A549 (cell line): Measurements from ENCODE around the gene NAA25. TPM values are rescaled to one million over a fixed set of nuclear protein-coding genes. Genes with fewer than 3 reads are reported as not detected.

ENCODE experiments used
- ATAC-seq, 2 experiments: fragments of 200-7000 bp in 1 of 2; fragments of >200 bp in 1 of 2; cut with Nextera tagmentation in 1 of 2; cut with Tn5 transposase in 1 of 2; 3 replicates each; pipeline versions ENCODE4 v1.8.0 to v1.9.1; 2018 to 2020; ENCODE audit warnings: mild to moderate bottlenecking in 1 of 2, moderate library complexity in 1 of 2
- CTCF ChIA-PET: fragments of 300-600 bp; sonication (Branson Sonifier 250); formaldehyde crosslinking; extraction: SDS; loops from one replicate; lab custom pipeline; 2021; ENCODE audit warnings: antibody characterized with exemption, inconsistent platforms; lab: Yijun Ruan, JAX
- POLR2A ChIA-PET: fragments of 350-600 bp; formaldehyde crosslinking; extraction: SDS; loops from one replicate; lab custom pipeline; 2021; ENCODE audit warnings: antibody characterized with exemption, inconsistent platforms; lab: Yijun Ruan, JAX
- DNase-seq, 2 experiments: peaks; one replicate each; pipeline versions ENCODE4 v3.0.0 to v3.0.0-alpha.2; 2011 to 2016; ENCODE audit warnings: low read depth in 1 of 2, low spot score in 1 of 2
- FAIRE-seq: peaks from 2 replicates; lab custom pipeline; 2011; peaks lifted over from hg19 to GRCh38; lab: Jason Lieb, UNC
- H3K27ac ChIP-seq, 2 experiments: fragments of >200 bp; sonication (Bioruptor Twin); formaldehyde crosslinking; 3 replicates each; pipeline ENCODE4 v1.5.1; 2016 to 2017
- H3K4me1 ChIP-seq: fragments of >200 bp; sonication (Bioruptor Twin); formaldehyde crosslinking; 3 replicates; pipeline ENCODE4 v1.6.1; 2016
- H3K4me2 ChIP-seq: fragments of >200 bp; sonication (Bioruptor Twin); formaldehyde crosslinking; 3 replicates; pipeline ENCODE4 v1.6.1; 2016
- H3K4me3 ChIP-seq: fragments of >200 bp; sonication (Bioruptor Twin); formaldehyde crosslinking; 3 replicates; pipeline ENCODE4 v1.5.1; 2016
- H3K9me3 ChIP-seq: fragments of >200 bp; sonication (Bioruptor Twin); formaldehyde crosslinking; 3 replicates; pipeline ENCODE4 v1.6.1; 2016
- ATOH8 ChIP-seq: fragments of 250-450 bp; sonication (Bioruptor Pico); IDR thresholded peaks from 2 replicates; pipeline ENCODE4 v1.5.0; 2020; ENCODE audit warnings: low read depth, mild to moderate bottlenecking, moderate library complexity
- BCL3 ChIP-seq: fragments of >200 bp; sonication (Bioruptor Twin); formaldehyde crosslinking; IDR thresholded peaks from 3 replicates; pipeline ENCODE4 v1.6.1; 2016
- CBX2 ChIP-seq: fragments of 200-600 bp; sonication (generic); IDR thresholded peaks from 2 replicates; pipeline ENCODE4 v1.6.1; 2016; ENCODE audit warnings: low read depth, mild to moderate bottlenecking, borderline replicate concordance
- CBX8 ChIP-seq: fragments of 200-600 bp; sonication (generic); IDR thresholded peaks from 2 replicates; pipeline ENCODE4 v1.6.1; 2016
- CEBPB ChIP-seq, 2 experiments: fragments of >200 bp in 1 of 2; sonication (Bioruptor Twin) in 1 of 2; formaldehyde crosslinking in 1 of 2; IDR thresholded peaks; 2 replicates each; pipeline ENCODE4 v1.6.1; 2012 to 2016
- ELK1 ChIP-seq: fragments of 150-350 bp; IDR thresholded peaks from 2 replicates; pipeline ENCODE4 v1.6.1; 2014; ENCODE audit warnings: low read depth, mild to moderate bottlenecking, low read length
- EP300 ChIP-seq, 2 experiments: fragments of >200 bp; sonication (Bioruptor Twin); formaldehyde crosslinking; IDR thresholded peaks; 2 replicates in 1 of 2; 3 replicates in 1 of 2; pipeline ENCODE4 v1.6.1; 2016 to 2017
- GATA3 ChIP-seq: IDR thresholded peaks from 2 replicates; pipeline ENCODE4 v1.6.1; 2012; ENCODE audit warnings: borderline replicate concordance
- HDAC2 ChIP-seq: fragments of 200-600 bp; sonication (generic); IDR thresholded peaks from 2 replicates; pipeline ENCODE4 v1.6.1; 2016
- HOXB5 ChIP-seq: fragments of 250-450 bp; sonication (Bioruptor Pico); IDR thresholded peaks from 2 replicates; pipeline ENCODE4 v1.5.0; 2020; ENCODE audit warnings: mild to moderate bottlenecking, moderate library complexity
- JUN ChIP-seq, 2 experiments: fragments of >200 bp; sonication (Bioruptor Twin); formaldehyde crosslinking; IDR thresholded peaks; 2 replicates in 1 of 2; 3 replicates in 1 of 2; pipeline ENCODE4 v1.6.1; 2016 to 2017
- KDM5A ChIP-seq: fragments of 200-600 bp; sonication (generic); IDR thresholded peaks from 2 replicates; pipeline ENCODE4 v1.6.1; 2016; ENCODE audit warnings: antibody characterized with exemption, mild to moderate bottlenecking
- MYC ChIP-seq: IDR thresholded peaks from 2 replicates; pipeline ENCODE4 v1.6.1; 2012; ENCODE audit warnings: mild to moderate bottlenecking, inconsistent platforms, low read length, improper control_type of control experiment, borderline replicate concordance
- PBX3 ChIP-seq: IDR thresholded peaks from 2 replicates; pipeline ENCODE4 v1.6.1; 2012
- PHF8 ChIP-seq: fragments of 200-600 bp; sonication (generic); IDR thresholded peaks from 2 replicates; pipeline ENCODE4 v1.6.1; 2016; ENCODE audit warnings: low read depth, mild to moderate bottlenecking, antibody characterized with exemption, moderate library complexity, borderline replicate concordance
- POLR2A ChIP-seq: IDR thresholded peaks from 2 replicates; pipeline ENCODE4 v1.6.1; 2012; ENCODE audit warnings: mild to moderate bottlenecking, low read length
- POLR2AphosphoS2 ChIP-seq: conservative IDR thresholded peaks from 2 replicates; pipeline ENCODE4 v1.6.1; 2012; ENCODE audit warnings: low read length, improper control_type of control experiment, inconsistent platforms
- REST ChIP-seq: fragments of 200-600 bp; sonication (generic); IDR thresholded peaks from 2 replicates; pipeline ENCODE4 v1.6.1; 2016; ENCODE audit warnings: antibody characterized with exemption, mild to moderate bottlenecking, moderate library complexity
- TFCP2L1 ChIP-seq: fragments of 250-450 bp; sonication (Bioruptor Pico); IDR thresholded peaks from 2 replicates; pipeline ENCODE4 v1.5.0; 2021; ENCODE audit warnings: mild to moderate bottlenecking
- TP53 ChIP-seq: fragments of 250-450 bp; sonication (Bioruptor Pico); IDR thresholded peaks from 2 replicates; pipeline ENCODE4 v1.5.0; 2021; ENCODE audit warnings: mild to moderate bottlenecking, moderate library complexity
- ZNF302 ChIP-seq: fragments of 250-450 bp; sonication (Bioruptor Pico); IDR thresholded peaks from 2 replicates; pipeline ENCODE4 v1.9.0; 2021; ENCODE audit warnings: inconsistent platforms, mild to moderate bottlenecking, moderate library complexity
- ZSCAN20 ChIP-seq: fragments of 250-450 bp; sonication (Bioruptor Pico); IDR thresholded peaks from 2 replicates; pipeline ENCODE4 v1.8.0; 2022; ENCODE audit warnings: mild to moderate bottlenecking, moderate library complexity
- WGBS: methylation state at CpG from one replicate; pipeline ENCODE4 v1.1.6; 2017; ENCODE audit errors: missing lambda C conversion rate; 5-methylcytosine and 5-hydroxymethylcytosine counted together
- polyA plus RNA-seq, 4 experiments: library from polyadenylated mRNA; depleted of rRNA in 3 of 4; stranded (reverse); fragments of >200 nt; fragmentation: RNase III in 1 of 4; extraction: RNeasy Plus Mini Kit Qiagen cat#74134 plus additional on column Dnase treatment in 1 of 4; gene quantifications; 2 replicates in 3 of 4; 3 replicates in 1 of 4; pipeline ENCODE4 v1.2.3, GENCODE V29; 2011 to 2017

Gene NAA25
- polyA plus RNA-seq, 2 of the 4 experiments (the other 2 are of a cell fraction) = 21.3 to 41.4 TPM

GRCh38 chr12:112091563-112091962, 17.0 kb downstream of the NAA25 start:
- DNase-seq (no peak), ATAC-seq (no peak; a peak in 1 of 6 replicates), FAIRE-seq (no peak)
- Histone ChIP-seq H3K9me3 (no peaks in the 10 kb centered on the region), H3K4me2 (no peak overlapping the region), H3K4me1 (peaks cover 12% of the 10 kb centered on the region), H3K27ac (no peak overlapping the region), H3K4me3 (no peak overlapping the region)
- ChIA-PET POLR2A (no interaction called here), CTCF (no interaction called here)
- 98% methylated on average over 3 of the region's 3 CpGs for WGBS
- no peak for TF ChIP-seq ELK1
- TF ChIP-seq TP53 (CRISPR knock-in tag) = no peak
- TF ChIP-seq HDAC2 = no peak
- no peak for TF ChIP-seq CEBPB (IDR thresholded peaks at IDR 0.05)
- no peak for TF ChIP-seq BCL3
- TF ChIP-seq CBX2 = no peak
- TF ChIP-seq JUN (IDR thresholded peaks at IDR 0.05) = no peak
- TF ChIP-seq TFCP2L1 (CRISPR knock-in tag) = no peak
- no peak for TF ChIP-seq ATOH8
- TF ChIP-seq EP300 (IDR thresholded peaks at IDR 0.05) = no peak
- TF ChIP-seq POLR2AphosphoS2 = no peak

- Histone ChIP-seq H3K4me3 (no peak overlapping the region), H3K4me1 (peaks cover 13% of the 10 kb centered on the region), H3K9me3 (no peaks in the 10 kb centered on the region), H3K4me2 (no peak overlapping the region), H3K27ac (no peak overlapping the region)
- no peak for FAIRE-seq
- ChIA-PET POLR2A (no interaction called here), CTCF (interaction anchor here (1.0 to 1.8 kb wide), 5 partner anchors 10 to 114 kb away, joined by 3 to 4 read pairs (median 3); no protein-coding TSS in a partner anchor)
- no peak for TF ChIP-seq GATA3
- no peak for TF ChIP-seq POLR2A
- no peak for TF ChIP-seq CBX8
- no peak for TF ChIP-seq EP300 (IDR thresholded peaks at IDR 0.05)
- no peak; a peak in 1 of 6 replicates for ATAC-seq
- WGBS = 100% methylated on average over 1 of the region's 1 CpG
- DNase-seq = no peak
These were observed 20.7 kb downstream of the NAA25 start for GRCh38 chr12:112087851-112088250.

- ATAC-seq (0 out of 6 replicates have a peak, but pooled peaks of 1 of the 2 experiments have one; percentile 14), FAIRE-seq (no peak), DNase-seq (no peak)
- H3K4me1 ChIP-seq = peaks cover 13% of the 10 kb centered on the region
- no peak overlapping the region for H3K27ac ChIP-seq
- TF ChIP-seq ZSCAN20 (CRISPR knock-in tag) (0 out of 2 replicates have a peak, but pooled peaks have one; percentile 25), MYC (no peak)
- ChIA-PET CTCF (interaction anchor here (0.6 to 1.8 kb wide), 6 partner anchors 10 to 978 kb away, joined by 3 to 4 read pairs (median 3); no protein-coding TSS in a partner anchor), POLR2A (interaction anchor here (0.6 kb wide), 1 partner anchor 49 kb away, joined by 3 read pairs; no protein-coding TSS in a partner anchor)
- WGBS = 97% methylated on average over 2 of the region's 2 CpGs
- no peak overlapping the region for H3K4me2 ChIP-seq
- no peak overlapping the region for H3K4me3 ChIP-seq
- no peaks in the 10 kb centered on the region for H3K9me3 ChIP-seq
These were observed 21.3 kb downstream of the NAA25 start for GRCh38 chr12:112087055-112087850.

GRCh38 chr12:112066566-112066965, 42.0 kb downstream of the NAA25 start:
- Histone ChIP-seq H3K4me1 (peaks cover 1% of the 10 kb centered on the region; the same call in 1 of the 3 replicates), H3K4me2 (no peak overlapping the region), H3K27ac (no peak overlapping the region), H3K9me3 (no peaks in the 10 kb centered on the region), H3K4me3 (no peak overlapping the region)
- FAIRE-seq (no peak), ATAC-seq (no peak; a peak in 2 of 6 replicates), DNase-seq (no peak)
- 89% methylated on average over 2 of the region's 2 CpGs for WGBS
- ChIA-PET CTCF (interaction anchor here (0.6 to 1.4 kb wide), 6 partner anchors 9 to 123 kb away, joined by 3 to 4 read pairs (median 3); no protein-coding TSS in a partner anchor), POLR2A (no interaction called here)
- TF ChIP-seq HDAC2 = no peak
- no peak for TF ChIP-seq PBX3
- no peak for TF ChIP-seq KDM5A
- TF ChIP-seq PHF8 = no peak
- no peak for TF ChIP-seq MYC
- no peak for TF ChIP-seq HOXB5
- TF ChIP-seq POLR2A = no peak
- no peak for TF ChIP-seq REST
- TF ChIP-seq ZNF302 (CRISPR knock-in tag) = no peak
